B cell (primary cell): ENCODE results near the gene HSD17B4. TPM values are rescaled to one million over a fixed set of nuclear protein-coding genes. Genes with fewer than 3 reads are reported as not detected.
"Not testable (repeated sequence)": the region's sequence is repeated elsewhere in the genome, so short reads cannot be mapped to it uniquely, and the experiment has no call there.

Experiments used
- ATAC-seq: fragments of 200-7000 bp; cut with Tn5 transposase; one replicate; pipeline ENCODE4 v1.10.0; 2021; ENCODE audit warnings: low read depth, mild to moderate bottlenecking, moderate number of reproducible peaks, moderate library complexity
- CTCF ChIA-PET: fragments of 350-600 bp; sonication (Branson Sonifier 250); formaldehyde crosslinking; loops from one replicate; lab custom pipeline; 2021; ENCODE audit warnings: antibody characterized with exemption, inconsistent platforms; lab: Charles Lee
- POLR2A ChIA-PET: fragments of 350-600 bp; sonication (Branson Sonifier 250); formaldehyde crosslinking; loops from one replicate; lab custom pipeline; 2021; ENCODE audit warnings: antibody characterized with exemption; lab: Charles Lee
- DNase-seq: peaks from one replicate; pipeline ENCODE4 v3.0.0; 2013
- H2AFZ ChIP-seq: 2 replicates; pipeline ENCODE4 v1.6.1; 2012; ENCODE audit warnings: mild to moderate bottlenecking, low read depth, low read length; ENCODE audit not compliant: insufficient read depth, poor library complexity, severe bottlenecking
- H3K27ac ChIP-seq, 2 donors: 1 replicate in 1 of 2; 2 replicates in 1 of 2; pipeline ENCODE4 v1.5.1; 2012 to 2013; ENCODE audit warnings: low read length in 2 of 2, mild to moderate bottlenecking in 2 of 2, moderate library complexity in 1 of 2
- H3K27me3 ChIP-seq, 4 experiments: fragments of 200-600 bp in 1 of 4; sonication (generic) in 1 of 4; replicated peaks in 1 of 4; 1 replicate in 2 of 4; 2 replicates in 2 of 4; pipeline versions ENCODE4 v1.6.1 to v1.7.0; 2013 to 2016; ENCODE audit warnings: low read length in 3 of 4, mild to moderate bottlenecking in 2 of 4, mixed read lengths in 1 of 4, moderate library complexity in 1 of 4; ENCODE audit not compliant: insufficient read depth in 4 of 4, control insufficient read depth in 3 of 4; ENCODE audit errors: control extremely low read depth in 1 of 4
- H3K36me3 ChIP-seq, 2 experiments: replicated peaks in 1 of 2; 1 replicate in 1 of 2; 2 replicates in 1 of 2; pipeline versions ENCODE4 v1.6.1 to v1.7.1; 2013; ENCODE audit warnings: low read length in 1 of 2; ENCODE audit not compliant: insufficient read depth in 2 of 2, control insufficient read depth in 1 of 2; ENCODE audit errors: control extremely low read depth in 1 of 2, extremely low read depth in 1 of 2
- H3K4me1 ChIP-seq, 2 donors: fragments of 200-600 bp in 1 of 2; sonication (generic) in 1 of 2; 1 replicate in 1 of 2; 2 replicates in 1 of 2; pipeline versions ENCODE4 v1.5.1 to v1.6.1; 2013 to 2017; ENCODE audit warnings: low read length in 2 of 2; ENCODE audit not compliant: control insufficient read depth in 2 of 2, insufficient read depth in 2 of 2
- H3K4me2 ChIP-seq: replicated peaks from 2 replicates; pipeline ENCODE3; 2012; ENCODE audit warnings: mild to moderate bottlenecking, low read depth, low read length; ENCODE audit not compliant: poor library complexity, severe bottlenecking
- H3K4me3 ChIP-seq, 5 experiments: fragments of 200-600 bp in 1 of 5; sonication (generic) in 1 of 5; 1 replicate in 3 of 5; 2 replicates in 2 of 5; pipeline versions ENCODE4 v1.5.1 to v1.7.0; 2011 to 2016; ENCODE audit warnings: low read length in 4 of 5, mild to moderate bottlenecking in 4 of 5, low read depth in 2 of 5, control low read depth in 1 of 5, moderate library complexity in 1 of 5; ENCODE audit not compliant: insufficient read depth in 1 of 5; ENCODE audit errors: control extremely low read depth in 1 of 5, extremely low read depth in 1 of 5
- H3K79me2 ChIP-seq: fragments of 200-600 bp; sonication (generic); one replicate; pipeline ENCODE4 v1.6.0; 2016; ENCODE audit warnings: low read length; ENCODE audit not compliant: control insufficient read depth, insufficient read depth
- H3K9ac ChIP-seq: fragments of 200-600 bp; sonication (generic); 2 replicates; pipeline ENCODE4 v1.6.1; 2017; ENCODE audit warnings: mild to moderate bottlenecking, low read length, moderate library complexity
- H3K9me3 ChIP-seq, 3 donors: one replicate each; pipeline versions ENCODE4 v1.6.1 to v1.7.1; 2013; ENCODE audit warnings: low read length in 2 of 3; ENCODE audit not compliant: control insufficient read depth in 2 of 3, insufficient read depth in 1 of 3; ENCODE audit errors: control extremely low read depth in 1 of 3
- H4K20me1 ChIP-seq: 2 replicates; pipeline ENCODE4 v1.6.0; 2012; ENCODE audit warnings: mild to moderate bottlenecking, low read length; ENCODE audit not compliant: insufficient read depth, control insufficient read depth, poor library complexity, severe bottlenecking
- H3K27ac Mint-ChIP-seq: one replicate; pipeline ENCODE4 v1.8.0; 2021; ENCODE audit warnings: mixed read lengths
- H3K27me3 Mint-ChIP-seq: one replicate; pipeline ENCODE4 v1.8.0; 2021; ENCODE audit warnings: mixed read lengths
- H3K4me1 Mint-ChIP-seq: one replicate; pipeline ENCODE4 v1.8.0; 2021; ENCODE audit warnings: mixed read lengths
- H3K4me3 Mint-ChIP-seq: one replicate; pipeline ENCODE4 v1.8.0; 2021; ENCODE audit warnings: mixed read lengths
- H3K9me3 Mint-ChIP-seq: one replicate; pipeline ENCODE4 v1.8.0; 2022; ENCODE audit warnings: mixed read lengths; ENCODE audit not compliant: insufficient read depth
- EZH2 ChIP-seq: IDR thresholded peaks from 2 replicates; pipeline ENCODE4 v1.6.1; 2012; ENCODE audit warnings: borderline replicate concordance, low read depth, mild to moderate bottlenecking, moderate library complexity, low read length; ENCODE audit not compliant: insufficient read depth, poor library complexity, severe bottlenecking
- WGBS: methylation state at CpG from one replicate; pipeline ENCODE4 v1.1.5; 2013; ENCODE audit warnings: missing lambda C conversion rate; ENCODE audit not compliant: insufficient coverage; 5-methylcytosine and 5-hydroxymethylcytosine counted together
- intact Hi-C: fragments of 100-400 bp; cut with micrococcal nuclease; formaldehyde crosslinking; loops from one replicate; pipeline ENCODE4 v1.10.0; 2022
- polyA plus RNA-seq: library from polyadenylated mRNA; depleted of rRNA; stranded (reverse); fragments of >200 nt; gene quantifications from 2 replicates; pipeline ENCODE4 v1.2.3, GENCODE V29; 2012
- total RNA-seq, 2 donors: library from RNA; stranded (reverse); fragments of 120-200 nt in 1 of 2; gene quantifications; 1 replicate in 1 of 2; 2 replicates in 1 of 2; pipeline versions ENCODE4 v1.2.3 to v1.2.4, GENCODE V29; 2013 to 2022
- TF ChIP-seq, protein P1 (sequence below): fragments of 200-600 bp; IDR thresholded peaks from one replicate; pipeline ENCODE4 v1.8.0; 2022; ENCODE audit warnings: antibody characterized with exemption, mild to moderate bottlenecking

The HSD17B4 gene
- total and polyA plus RNA-seq, 2 donors (not counting 1 experiment from before 2014, with no cell fraction given): 114 to 125 TPM

- H3K4me3 Mint-ChIP-seq: no peak overlapping the region
- CTCF ChIA-PET: no interaction called here
- H3K27me3 Mint-ChIP-seq: no peaks in the 10 kb centered on the region
- H3K4me1 Mint-ChIP-seq: peaks cover 3% of the 10 kb centered on the region
- Histone ChIP-seq H3K9ac (no peak overlapping the region), H3K36me3 (peaks cover 10 to 41% of the 10 kb centered on the region in 2 experiments), H3K27ac (no peak overlapping the region), H3K4me2 (no peak overlapping the region), H4K20me1 (no peaks in the 10 kb centered on the region), H3K79me2 (peaks cover 21% of the 10 kb centered on the region), H3K9me3 (no peaks in the 10 kb centered on the region), H3K4me1 (peaks cover 0 to under 1% of the 10 kb centered on the region in 2 donors), H3K27me3 (no peaks in the 10 kb centered on the region), H2AFZ (no peak overlapping the region), H3K4me3 (no peak overlapping the region)
- WGBS: no CpG with 5 or more reads among the region's 1 CpG
- H3K27ac Mint-ChIP-seq: no peak overlapping the region
- no peak for ATAC-seq
- no peaks in the 10 kb centered on the region for H3K9me3 Mint-ChIP-seq
- intact Hi-C loops: no loop called here
- POLR2A ChIA-PET: no interaction called here
- TF ChIP-seq, protein P1, sequence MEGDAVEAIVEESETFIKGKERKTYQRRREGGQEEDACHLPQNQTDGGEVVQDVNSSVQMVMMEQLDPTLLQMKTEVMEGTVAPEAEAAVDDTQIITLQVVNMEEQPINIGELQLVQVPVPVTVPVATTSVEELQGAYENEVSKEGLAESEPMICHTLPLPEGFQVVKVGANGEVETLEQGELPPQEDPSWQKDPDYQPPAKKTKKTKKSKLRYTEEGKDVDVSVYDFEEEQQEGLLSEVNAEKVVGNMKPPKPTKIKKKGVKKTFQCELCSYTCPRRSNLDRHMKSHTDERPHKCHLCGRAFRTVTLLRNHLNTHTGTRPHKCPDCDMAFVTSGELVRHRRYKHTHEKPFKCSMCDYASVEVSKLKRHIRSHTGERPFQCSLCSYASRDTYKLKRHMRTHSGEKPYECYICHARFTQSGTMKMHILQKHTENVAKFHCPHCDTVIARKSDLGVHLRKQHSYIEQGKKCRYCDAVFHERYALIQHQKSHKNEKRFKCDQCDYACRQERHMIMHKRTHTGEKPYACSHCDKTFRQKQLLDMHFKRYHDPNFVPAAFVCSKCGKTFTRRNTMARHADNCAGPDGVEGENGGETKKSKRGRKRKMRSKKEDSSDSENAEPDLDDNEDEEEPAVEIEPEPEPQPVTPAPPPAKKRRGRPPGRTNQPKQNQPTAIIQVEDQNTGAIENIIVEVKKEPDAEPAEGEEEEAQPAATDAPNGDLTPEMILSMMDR: no peak
- TF ChIP-seq EZH2: no peak
- no peak for DNase-seq
Observed at GRCh38 chr5:119476341-119476740, 24.0 kb downstream of the HSD17B4 start.

- DNase-seq: no peak
- H3K27me3 ChIP-seq: no peaks in the 10 kb centered on the region
- peaks cover 1% of the 10 kb centered on the region for H3K79me2 ChIP-seq
- no peaks in the 10 kb centered on the region for H4K20me1 ChIP-seq
- H3K4me2 ChIP-seq: no peak overlapping the region
- H3K4me3 ChIP-seq: no peak overlapping the region
- WGBS: no CpG with 5 or more reads among the region's 3 CpGs
- TF ChIP-seq, protein P1: no peak
- no peak for TF ChIP-seq EZH2
- Mint-ChIP-seq H3K9me3 (no peaks in the 10 kb centered on the region), H3K4me1 (peaks cover 1% of the 10 kb centered on the region), H3K27me3 (no peaks in the 10 kb centered on the region), H3K27ac (no peak overlapping the region), H3K4me3 (no peak overlapping the region)
- H3K9me3 ChIP-seq: no peaks in the 10 kb centered on the region
- H3K9ac ChIP-seq: no peak overlapping the region
- peaks cover 15 to 52% of the 10 kb centered on the region in 2 experiments for H3K36me3 ChIP-seq
- intact Hi-C loops: no loop called here
- no peak overlapping the region for H2AFZ ChIP-seq
- POLR2A ChIA-PET: no interaction called here
- H3K27ac ChIP-seq: no peak overlapping the region
- no peaks in the 10 kb centered on the region for H3K4me1 ChIP-seq
- CTCF ChIA-PET: interaction anchor here (0.9 to 1.1 kb wide), 2 partner anchors 10 to 44 kb away, joined by 3 read pairs; no protein-coding TSS in a partner anchor
- no peak for ATAC-seq
Observed at GRCh38 chr5:119478781-119479180, 26.5 kb downstream of the HSD17B4 start.

GRCh38 chr5:119480629-119481028 lies 28.3 kb downstream of the HSD17B4 start:
- intact Hi-C loops, H3K27ac ChIP-seq, H3K4me1 ChIP-seq, H3K79me2 ChIP-seq, ATAC-seq, H3K27me3 Mint-ChIP-seq, CTCF ChIA-PET, H3K4me2 ChIP-seq, H3K4me3 ChIP-seq, POLR2A ChIA-PET, H3K9me3 ChIP-seq, H4K20me1 ChIP-seq, H3K9me3 Mint-ChIP-seq, H3K4me3 Mint-ChIP-seq, H2AFZ ChIP-seq, DNase-seq, H3K27ac Mint-ChIP-seq, H3K27me3 ChIP-seq, H3K9ac ChIP-seq, H3K4me1 Mint-ChIP-seq: not testable (repeated sequence)
- H3K36me3 ChIP-seq: peaks cover 18 to 58% of the 10 kb centered on the region in 2 experiments
- no CpG with 5 or more reads among the region's 10 CpGs for WGBS
